ENCODE data around the gene MEG3. TPM values are rescaled to one million over a fixed set of nuclear protein-coding genes. Genes with fewer than 3 reads are reported as not detected.

MEG3 gene
- total and polyA plus RNA-seq, 3 experiments from 2014 or later: 0.13 TPM; not detected in 2

Other genes starting within 250 kb of the MEG3 start
- gene BEGAIN, start 238.7 kb upstream of the MEG3 start, total RNA-seq: 1 to 10 TPM; 2.4 TPM
- 0.26 TPM for gene BEGAIN, start 238.7 kb upstream of the MEG3 start, polyA plus RNA-seq
- gene DLK1, start 99.2 kb upstream of the MEG3 start, total RNA-seq: not detected
- gene DLK1, start 99.2 kb upstream of the MEG3 start, polyA plus RNA-seq: not detected
- not detected for gene RTL1, start 77.6 kb downstream of the MEG3 start, total RNA-seq
- not detected for gene RTL1, start 77.6 kb downstream of the MEG3 start, polyA plus RNA-seq

Data from CD8-positive, alpha-beta memory T cell (primary cell).